HepG2 (cell line): ENCODE results near the gene TNRC18. TPM values are rescaled to one million over a fixed set of nuclear protein-coding genes. Genes with fewer than 3 reads are reported as not detected.

ENCODE experiments used
- ATAC-seq: fragments of 200-7000 bp; cut with Tn5 transposase; 3 replicates; pipeline ENCODE4 v1.9.1; 2020; ENCODE audit warnings: mild to moderate bottlenecking, moderate library complexity
- BruUV-seq: library from RNA; stranded (reverse); fragments of 400-500 nt; replicated peaks from 2 replicates; lab custom pipeline; 2021; lab: Mats Ljungman, UMichigan
- CTCF ChIA-PET: fragments of 300-600 bp; formaldehyde crosslinking; extraction: SDS; loops from one replicate; lab custom pipeline; 2021; ENCODE audit warnings: low total read pairs, inconsistent platforms, low intra/inter-chr PET ratio; lab: Yijun Ruan, JAX
- POLR2A ChIA-PET: fragments of 350-600 bp; sonication (Branson Sonifier 250); formaldehyde crosslinking; loops from one replicate; lab custom pipeline; 2020; ENCODE audit warnings: antibody characterized with exemption, inconsistent platforms; lab: Yijun Ruan, JAX
- DNase-seq: peaks from one replicate; pipeline ENCODE4 v3.0.0-alpha.2; 2015; ENCODE audit warnings: low spot score
- FAIRE-seq: peaks from 3 replicates; lab custom pipeline; 2011; peaks lifted over from hg19 to GRCh38; lab: Jason Lieb, UNC
- H2AFZ ChIP-seq: one replicate; pipeline ENCODE4 v1.6.1; 2011; ENCODE audit warnings: low read length, inconsistent platforms
- H3K27ac ChIP-seq: fragments of 300-600 bp; 3 replicates; pipeline ENCODE4 v1.8.0; 2011; ENCODE audit warnings: mixed run types, mild to moderate bottlenecking, mixed read lengths, low read length, inconsistent platforms; ENCODE audit not compliant: insufficient read depth; ENCODE audit errors: extremely low read length
- H3K27me3 ChIP-seq, 2 experiments: fragments of 200-600 bp in 1 of 2; 2 replicates in 1 of 2; 3 replicates in 1 of 2; pipeline versions ENCODE4 v1.6.0 to v1.8.0; 2011; ENCODE audit warnings: low read length in 2 of 2, mild to moderate bottlenecking in 2 of 2, moderate library complexity in 2 of 2, inconsistent platforms in 1 of 2; ENCODE audit not compliant: insufficient read depth in 2 of 2, control insufficient read depth in 1 of 2
- H3K36me3 ChIP-seq, 2 experiments: fragments of 200-600 bp in 1 of 2; replicated peaks in 1 of 2; 2 replicates in 1 of 2; 3 replicates in 1 of 2; pipeline versions ENCODE4 v1.5.1 to v1.8.0; 2011; ENCODE audit warnings: low read length in 2 of 2, inconsistent platforms in 1 of 2; ENCODE audit not compliant: insufficient read depth in 2 of 2, control insufficient read depth in 1 of 2
- H3K4me1 ChIP-seq: 2 replicates; pipeline ENCODE4 v1.5.1; 2012; ENCODE audit warnings: low read length, inconsistent platforms; ENCODE audit not compliant: insufficient read depth
- H3K4me2 ChIP-seq: 2 replicates; pipeline ENCODE4 v1.6.0; 2011; ENCODE audit warnings: low read depth, low read length, inconsistent platforms
- H3K4me3 ChIP-seq, 3 experiments: fragments of 200-600 bp in 1 of 3; sonication (generic), shearing (Covaris generic) in 1 of 3; replicated peaks in 1 of 3; 2 replicates each; pipeline ENCODE4 v1.5.1; 2011 to 2016; ENCODE audit warnings: low read length in 3 of 3, inconsistent platforms in 2 of 3, low read depth in 2 of 3, mild to moderate bottlenecking in 2 of 3, control low read depth in 1 of 3, mixed read lengths in 1 of 3; ENCODE audit not compliant: insufficient read depth in 1 of 3
- H3K79me2 ChIP-seq: one replicate; pipeline ENCODE4 v1.6.1; 2011; ENCODE audit warnings: low read length, inconsistent platforms; ENCODE audit not compliant: insufficient read depth
- H3K9ac ChIP-seq: 2 replicates; pipeline ENCODE4 v1.6.0; 2011; ENCODE audit warnings: mild to moderate bottlenecking, low read depth, low read length, inconsistent platforms; ENCODE audit not compliant: insufficient read depth
- H3K9me3 ChIP-seq: 2 replicates; pipeline ENCODE4 v1.5.1; 2012; ENCODE audit warnings: mild to moderate bottlenecking, low read length
- H4K20me1 ChIP-seq: 2 replicates; pipeline ENCODE4 v1.6.0; 2011; ENCODE audit warnings: inconsistent platforms, mild to moderate bottlenecking, low read length, moderate library complexity; ENCODE audit not compliant: insufficient read depth
- CBX1 ChIP-seq: IDR thresholded peaks from one replicate; pipeline ENCODE4 v1.6.1; 2016; ENCODE audit warnings: antibody characterized with exemption, low read depth
- EP300 ChIP-seq, 3 experiments: sonication (generic) in 1 of 3; formaldehyde crosslinking in 1 of 3; IDR thresholded peaks; 2 replicates each; pipeline versions ENCODE4 v1.5.1 to v1.6.1; 2011 to 2020; ENCODE audit warnings: low read depth in 2 of 3, low read length in 2 of 3, borderline replicate concordance in 1 of 3, improper control_type of control experiment in 1 of 3, mild to moderate bottlenecking in 1 of 3, missing genetic modification reagents in 1 of 3, moderate library complexity in 1 of 3
- MLLT10 ChIP-seq: sonication (generic); formaldehyde crosslinking; IDR thresholded peaks from 2 replicates; pipeline ENCODE4 v1.4.0; 2020; ENCODE audit warnings: missing genetic modification reagents
- ZBTB39 ChIP-seq: sonication (generic); formaldehyde crosslinking; IDR thresholded peaks from 2 replicates; pipeline ENCODE4 v1.5.0; 2020; ENCODE audit warnings: missing genetic modification reagents
- ZNF570 ChIP-seq: sonication (generic); formaldehyde crosslinking; IDR thresholded peaks from 2 replicates; pipeline ENCODE4 v1.4.0; 2020; ENCODE audit warnings: mild to moderate bottlenecking, missing genetic modification reagents, borderline replicate concordance
- WGBS: methylation state at CpG from one replicate; pipeline ENCODE4 v1.1.6; 2017; ENCODE audit warnings: low lambda C conversion rate; 5-methylcytosine and 5-hydroxymethylcytosine counted together
- in situ Hi-C: cut with HindIII; loops from 2 replicates; pipeline ENCODE4 v1.10.0; 2017; ENCODE audit warnings: low pct_unique_long_range_greater_than_20kb; ENCODE audit not compliant: extremely low pct_ligation_motif_present
- intact Hi-C: fragments of 100-400 bp; cut with micrococcal nuclease; formaldehyde crosslinking; loops from one replicate; pipeline ENCODE4 v1.10.0; 2022; ENCODE audit not compliant: unreplicated experiment
- polyA plus RNA-seq, 8 experiments: library from polyadenylated mRNA; depleted of rRNA in 3 of 8; stranded (reverse) in 7 of 8; unstranded in 1 of 8; fragments of >200 nt; fragmentation: Illumina TruSeq in 4 of 8; extraction: Trizol in 4 of 8; gene quantifications; 2 replicates each; pipeline versions ENCODE4 v1.2.1 to v1.2.3, GENCODE V29; 2011 to 2016; ENCODE audit warnings: low read depth in 4 of 8, missing spikeins in 1 of 8, mixed read lengths in 1 of 8; ENCODE audit not compliant: insufficient read depth in 1 of 8
- total RNA-seq, 5 experiments: library from RNA; depleted of rRNA; stranded (reverse); fragments of >200 nt; fragmentation: Illumina TruSeq; extraction: Trizol; gene quantifications; 2 replicates each; pipeline ENCODE4 v1.2.3, GENCODE V29; 2016; ENCODE audit warnings: low read depth in 1 of 5
- TF ChIP-seq, protein P1 (sequence below): sonication (generic); formaldehyde crosslinking; IDR thresholded peaks from 2 replicates; pipeline ENCODE4 v1.4.0; 2020; ENCODE audit warnings: missing genetic modification reagents, borderline replicate concordance
- TF ChIP-seq, protein P2 (sequence below): sonication (generic); formaldehyde crosslinking; IDR thresholded peaks from 2 replicates; pipeline ENCODE4 v1.8.0; 2022; ENCODE audit warnings: mild to moderate bottlenecking, missing genetic modification reagents; ENCODE audit not compliant: insufficient replicate concordance
- TF ChIP-seq, protein P3 (sequence below): sonication (generic); formaldehyde crosslinking; IDR thresholded peaks from 2 replicates; pipeline ENCODE4 v1.4.0; 2020; ENCODE audit warnings: missing genetic modification reagents, mild to moderate bottlenecking, borderline replicate concordance

TNRC18 gene
- total and polyA plus RNA-seq, 2 of the 13 experiments (the other 11 are each of a cell fraction or from before 2014, with no cell fraction given), result 11.7 to 17.4 TPM

- TF ChIP-seq EP300 (IDR thresholded peaks at IDR 0.05; ENCODE audit: low read depth in 2 of 2, low read length in 2 of 2) (no peak), EP300 (CRISPR knock-in tag; IDR thresholded peaks at IDR 0.05; ENCODE audit: borderline replicate concordance) (no peak), CBX1 (no peak), MLLT10 (CRISPR knock-in tag) (no peak)
- TF ChIP-seq, protein P1, sequence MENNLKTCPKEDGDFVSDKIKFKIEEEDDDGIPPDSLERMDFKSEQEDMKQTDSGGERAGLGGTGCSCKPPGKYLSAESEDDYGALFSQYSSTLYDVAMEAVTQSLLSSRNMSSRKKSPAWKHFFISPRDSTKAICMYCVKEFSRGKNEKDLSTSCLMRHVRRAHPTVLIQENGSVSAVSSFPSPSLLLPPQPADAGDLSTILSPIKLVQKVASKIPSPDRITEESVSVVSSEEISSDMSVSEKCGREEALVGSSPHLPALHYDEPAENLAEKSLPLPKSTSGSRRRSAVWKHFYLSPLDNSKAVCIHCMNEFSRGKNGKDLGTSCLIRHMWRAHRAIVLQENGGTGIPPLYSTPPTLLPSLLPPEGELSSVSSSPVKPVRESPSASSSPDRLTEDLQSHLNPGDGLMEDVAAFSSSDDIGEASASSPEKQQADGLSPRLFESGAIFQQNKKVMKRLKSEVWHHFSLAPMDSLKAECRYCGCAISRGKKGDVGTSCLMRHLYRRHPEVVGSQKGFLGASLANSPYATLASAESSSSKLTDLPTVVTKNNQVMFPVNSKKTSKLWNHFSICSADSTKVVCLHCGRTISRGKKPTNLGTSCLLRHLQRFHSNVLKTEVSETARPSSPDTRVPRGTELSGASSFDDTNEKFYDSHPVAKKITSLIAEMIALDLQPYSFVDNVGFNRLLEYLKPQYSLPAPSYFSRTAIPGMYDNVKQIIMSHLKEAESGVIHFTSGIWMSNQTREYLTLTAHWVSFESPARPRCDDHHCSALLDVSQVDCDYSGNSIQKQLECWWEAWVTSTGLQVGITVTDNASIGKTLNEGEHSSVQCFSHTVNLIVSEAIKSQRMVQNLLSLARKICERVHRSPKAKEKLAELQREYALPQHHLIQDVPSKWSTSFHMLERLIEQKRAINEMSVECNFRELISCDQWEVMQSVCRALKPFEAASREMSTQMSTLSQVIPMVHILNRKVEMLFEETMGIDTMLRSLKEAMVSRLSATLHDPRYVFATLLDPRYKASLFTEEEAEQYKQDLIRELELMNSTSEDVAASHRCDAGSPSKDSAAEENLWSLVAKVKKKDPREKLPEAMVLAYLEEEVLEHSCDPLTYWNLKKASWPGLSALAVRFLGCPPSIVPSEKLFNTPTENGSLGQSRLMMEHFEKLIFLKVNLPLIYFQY, result no peak
Measured at GRCh38 chr7:5352440-5353010, 71.1 kb downstream of the TNRC18 start (continued).

DNA sequence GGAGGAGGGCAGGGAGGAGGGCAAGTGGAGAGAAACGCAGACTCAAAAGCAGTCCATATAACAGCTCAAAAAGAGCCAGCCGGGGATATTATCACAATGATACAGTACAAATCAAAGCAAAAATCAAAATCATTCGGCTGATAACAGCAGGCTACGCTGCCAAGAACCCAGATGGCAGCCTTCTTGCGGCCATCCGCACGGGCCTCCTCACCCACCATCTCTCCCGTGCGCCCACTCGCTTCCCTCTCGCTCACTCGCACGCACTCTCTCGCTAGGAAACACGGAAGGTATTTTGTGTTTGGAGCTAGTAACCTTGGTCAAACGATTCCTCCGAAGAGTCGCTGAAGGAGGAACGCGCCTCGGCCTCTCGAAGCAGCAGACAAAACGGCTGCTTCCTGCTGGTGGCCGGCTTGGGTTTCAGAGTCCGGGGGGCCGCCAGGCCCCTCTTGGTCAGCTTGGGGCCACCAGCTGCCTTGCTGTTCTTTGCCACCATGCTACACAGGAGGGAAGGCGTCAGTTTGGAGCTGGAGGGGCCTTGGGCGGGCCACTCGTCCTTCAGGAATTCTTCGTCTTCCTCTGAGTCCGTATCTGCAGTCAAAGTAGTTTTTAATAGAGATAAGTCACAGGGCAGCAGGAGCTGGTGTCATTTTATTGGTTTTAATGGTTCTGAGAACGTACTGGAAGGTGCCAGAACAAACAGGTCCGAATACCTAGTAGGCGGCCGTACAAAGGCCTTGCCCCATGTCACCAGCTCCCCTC lies 71.9 kb downstream of the TNRC18 start:
- no peak overlapping the region for H3K9ac ChIP-seq
- peaks cover 46 to 65% of the 10 kb centered on the region in 2 experiments for H3K36me3 ChIP-seq
- no peak overlapping the region for H3K4me3 ChIP-seq
- H4K20me1 ChIP-seq, result peaks cover 41% of the 10 kb centered on the region; the same call in 1 of the 2 replicates
- H3K79me2 ChIP-seq, result peaks cover 26% of the 10 kb centered on the region
- H3K4me1 ChIP-seq, result no peaks in the 10 kb centered on the region
- FAIRE-seq, result no peak
- in situ Hi-C loops, result no loop called here
- intact Hi-C loops, result no loop called here
- 97% methylated on average over 32 of the region's 35 CpGs for WGBS
- ChIA-PET CTCF (no interaction called here), POLR2A (no interaction called here)
- BruUV-seq, result no TSS peak
- no peak overlapping the region for H3K27ac ChIP-seq
- no peak for DNase-seq
- ATAC-seq, result no peak
- no peaks in the 10 kb centered on the region for H3K9me3 ChIP-seq
- no peak overlapping the region for H3K4me2 ChIP-seq
- H3K27me3 ChIP-seq, result no peaks in the 10 kb centered on the region
- no peak overlapping the region for H2AFZ ChIP-seq
- no peak for TF ChIP-seq ZNF570
- TF ChIP-seq, protein P2, sequence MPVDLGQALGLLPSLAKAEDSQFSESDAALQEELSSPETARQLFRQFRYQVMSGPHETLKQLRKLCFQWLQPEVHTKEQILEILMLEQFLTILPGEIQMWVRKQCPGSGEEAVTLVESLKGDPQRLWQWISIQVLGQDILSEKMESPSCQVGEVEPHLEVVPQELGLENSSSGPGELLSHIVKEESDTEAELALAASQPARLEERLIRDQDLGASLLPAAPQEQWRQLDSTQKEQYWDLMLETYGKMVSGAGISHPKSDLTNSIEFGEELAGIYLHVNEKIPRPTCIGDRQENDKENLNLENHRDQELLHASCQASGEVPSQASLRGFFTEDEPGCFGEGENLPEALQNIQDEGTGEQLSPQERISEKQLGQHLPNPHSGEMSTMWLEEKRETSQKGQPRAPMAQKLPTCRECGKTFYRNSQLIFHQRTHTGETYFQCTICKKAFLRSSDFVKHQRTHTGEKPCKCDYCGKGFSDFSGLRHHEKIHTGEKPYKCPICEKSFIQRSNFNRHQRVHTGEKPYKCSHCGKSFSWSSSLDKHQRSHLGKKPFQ (CRISPR knock-in tag), result no peak
- TF ChIP-seq ZBTB39 (CRISPR knock-in tag), result no peak
- TF ChIP-seq, protein P3, sequence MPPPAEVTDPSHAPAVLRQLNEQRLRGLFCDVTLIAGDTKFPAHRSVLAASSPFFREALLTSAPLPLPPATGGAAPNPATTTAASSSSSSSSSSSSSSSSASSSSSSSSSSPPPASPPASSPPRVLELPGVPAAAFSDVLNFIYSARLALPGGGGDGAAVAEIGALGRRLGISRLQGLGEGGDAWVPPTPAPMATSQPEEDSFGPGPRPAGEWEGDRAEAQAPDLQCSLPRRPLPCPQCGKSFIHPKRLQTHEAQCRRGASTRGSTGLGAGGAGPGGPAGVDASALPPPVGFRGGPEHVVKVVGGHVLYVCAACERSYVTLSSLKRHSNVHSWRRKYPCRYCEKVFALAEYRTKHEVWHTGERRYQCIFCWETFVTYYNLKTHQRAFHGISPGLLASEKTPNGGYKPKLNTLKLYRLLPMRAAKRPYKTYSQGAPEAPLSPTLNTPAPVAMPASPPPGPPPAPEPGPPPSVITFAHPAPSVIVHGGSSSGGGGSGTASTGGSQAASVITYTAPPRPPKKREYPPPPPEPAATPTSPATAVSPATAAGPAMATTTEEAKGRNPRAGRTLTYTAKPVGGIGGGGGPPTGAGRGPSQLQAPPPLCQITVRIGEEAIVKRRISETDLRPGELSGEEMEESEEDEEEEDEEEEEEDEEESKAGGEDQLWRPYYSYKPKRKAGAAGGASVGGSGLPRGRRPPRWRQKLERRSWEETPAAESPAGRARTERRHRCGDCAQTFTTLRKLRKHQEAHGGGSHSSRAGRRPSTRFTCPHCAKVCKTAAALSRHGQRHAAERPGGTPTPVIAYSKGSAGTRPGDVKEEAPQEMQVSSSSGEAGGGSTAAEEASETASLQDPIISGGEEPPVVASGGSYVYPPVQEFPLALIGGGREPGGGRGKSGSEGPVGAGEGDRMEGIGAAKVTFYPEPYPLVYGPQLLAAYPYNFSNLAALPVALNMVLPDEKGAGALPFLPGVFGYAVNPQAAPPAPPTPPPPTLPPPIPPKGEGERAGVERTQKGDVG (CRISPR knock-in tag), result no peak
